Measurements from ENCODE around the gene MGAT4B.

- TF ChIP-seq KDM1A (CRISPR knock-in tag; IDR thresholded peaks at IDR 0.05) (no peak), ZNF792 (CRISPR knock-in tag; IDR thresholded peaks at IDR 0.05) (no peak), CAMTA2 (CRISPR knock-in tag; IDR thresholded peaks at IDR 0.05; ENCODE audit: borderline replicate concordance) (no peak)
- TF ChIP-seq, protein P1, sequence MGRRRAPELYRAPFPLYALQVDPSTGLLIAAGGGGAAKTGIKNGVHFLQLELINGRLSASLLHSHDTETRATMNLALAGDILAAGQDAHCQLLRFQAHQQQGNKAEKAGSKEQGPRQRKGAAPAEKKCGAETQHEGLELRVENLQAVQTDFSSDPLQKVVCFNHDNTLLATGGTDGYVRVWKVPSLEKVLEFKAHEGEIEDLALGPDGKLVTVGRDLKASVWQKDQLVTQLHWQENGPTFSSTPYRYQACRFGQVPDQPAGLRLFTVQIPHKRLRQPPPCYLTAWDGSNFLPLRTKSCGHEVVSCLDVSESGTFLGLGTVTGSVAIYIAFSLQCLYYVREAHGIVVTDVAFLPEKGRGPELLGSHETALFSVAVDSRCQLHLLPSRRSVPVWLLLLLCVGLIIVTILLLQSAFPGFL (CRISPR knock-in tag; IDR thresholded peaks at IDR 0.05): no peak
Observed at GRCh38 chr5:179758955-179759354, 47.7 kb downstream of the MGAT4B start.

Data from HepG2 (cell line).